Measurements from ENCODE around the gene JARID2.
"Not testable (repeated sequence)": the region's sequence is repeated elsewhere in the genome, so short reads cannot be mapped to it uniquely, and the experiment has no call there.

Gene JARID2

GRCh38 chr6:15287670-15288375 is 42.0 kb downstream of the JARID2 start:
- TF ChIP-seq, protein P1, sequence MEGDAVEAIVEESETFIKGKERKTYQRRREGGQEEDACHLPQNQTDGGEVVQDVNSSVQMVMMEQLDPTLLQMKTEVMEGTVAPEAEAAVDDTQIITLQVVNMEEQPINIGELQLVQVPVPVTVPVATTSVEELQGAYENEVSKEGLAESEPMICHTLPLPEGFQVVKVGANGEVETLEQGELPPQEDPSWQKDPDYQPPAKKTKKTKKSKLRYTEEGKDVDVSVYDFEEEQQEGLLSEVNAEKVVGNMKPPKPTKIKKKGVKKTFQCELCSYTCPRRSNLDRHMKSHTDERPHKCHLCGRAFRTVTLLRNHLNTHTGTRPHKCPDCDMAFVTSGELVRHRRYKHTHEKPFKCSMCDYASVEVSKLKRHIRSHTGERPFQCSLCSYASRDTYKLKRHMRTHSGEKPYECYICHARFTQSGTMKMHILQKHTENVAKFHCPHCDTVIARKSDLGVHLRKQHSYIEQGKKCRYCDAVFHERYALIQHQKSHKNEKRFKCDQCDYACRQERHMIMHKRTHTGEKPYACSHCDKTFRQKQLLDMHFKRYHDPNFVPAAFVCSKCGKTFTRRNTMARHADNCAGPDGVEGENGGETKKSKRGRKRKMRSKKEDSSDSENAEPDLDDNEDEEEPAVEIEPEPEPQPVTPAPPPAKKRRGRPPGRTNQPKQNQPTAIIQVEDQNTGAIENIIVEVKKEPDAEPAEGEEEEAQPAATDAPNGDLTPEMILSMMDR (IDR thresholded peaks at IDR 0.05) = no peak
- no peaks in the 10 kb centered on the region for H3K36me3 ChIP-seq (ENCODE audit: control insufficient read depth, insufficient read depth, low read length)
- H3K4me2 ChIP-seq (ENCODE audit: low read length) = no peak overlapping the region
- peaks cover 60% of the 10 kb centered on the region for H3K79me2 ChIP-seq
- no peaks in the 10 kb centered on the region for H3K27me3 ChIP-seq (ENCODE audit: control insufficient read depth, insufficient read depth, low read length)
- no peak overlapping the region for H3K27ac ChIP-seq
- H3K9ac ChIP-seq = no peak overlapping the region
- H2AFZ ChIP-seq = no peak overlapping the region
- H3K9me3 ChIP-seq (ENCODE audit: control insufficient read depth, low read length) = no peaks in the 10 kb centered on the region
- no peak overlapping the region for H3K4me3 ChIP-seq (ENCODE audit: low read depth, low read length)
- H3K4me1 ChIP-seq = no peaks in the 10 kb centered on the region

DNA sequence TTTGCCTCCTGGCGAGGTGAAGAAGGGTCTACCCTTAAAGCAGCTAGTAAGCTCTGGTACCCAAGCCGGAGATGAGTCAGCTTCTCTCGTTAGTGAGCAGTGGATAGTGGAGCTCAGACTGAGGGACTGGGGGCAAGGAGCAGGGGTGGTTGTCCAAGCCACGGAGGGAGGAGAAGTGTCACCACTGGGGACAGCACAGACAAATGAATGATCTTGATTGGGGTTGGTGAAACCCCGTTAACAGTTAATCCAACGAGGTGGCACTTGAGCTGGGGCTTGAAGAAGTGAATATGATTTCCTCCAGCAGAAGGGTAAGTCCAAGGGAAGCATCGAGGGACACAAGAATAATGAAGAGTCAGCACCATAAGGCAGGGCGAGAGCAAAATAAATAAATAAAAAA is 43.0 kb downstream of the JARID2 start:
- Histone ChIP-seq H3K4me1 (no peaks in the 10 kb centered on the region), H3K4me3 (ENCODE audit: low read depth, low read length) (no peak overlapping the region), H2AFZ (no peak overlapping the region), H3K27me3 (ENCODE audit: control insufficient read depth, insufficient read depth, low read length) (no peaks in the 10 kb centered on the region), H3K4me2 (ENCODE audit: low read length) (no peak overlapping the region), H3K9ac (no peak overlapping the region), H3K9me3 (ENCODE audit: control insufficient read depth, low read length) (no peaks in the 10 kb centered on the region), H3K36me3 (ENCODE audit: control insufficient read depth, insufficient read depth, low read length) (no peaks in the 10 kb centered on the region), H3K27ac (no peak overlapping the region), H3K79me2 (peaks cover 52% of the 10 kb centered on the region)
- TF ChIP-seq, protein P1 (IDR thresholded peaks at IDR 0.05) = no peak

DNA sequence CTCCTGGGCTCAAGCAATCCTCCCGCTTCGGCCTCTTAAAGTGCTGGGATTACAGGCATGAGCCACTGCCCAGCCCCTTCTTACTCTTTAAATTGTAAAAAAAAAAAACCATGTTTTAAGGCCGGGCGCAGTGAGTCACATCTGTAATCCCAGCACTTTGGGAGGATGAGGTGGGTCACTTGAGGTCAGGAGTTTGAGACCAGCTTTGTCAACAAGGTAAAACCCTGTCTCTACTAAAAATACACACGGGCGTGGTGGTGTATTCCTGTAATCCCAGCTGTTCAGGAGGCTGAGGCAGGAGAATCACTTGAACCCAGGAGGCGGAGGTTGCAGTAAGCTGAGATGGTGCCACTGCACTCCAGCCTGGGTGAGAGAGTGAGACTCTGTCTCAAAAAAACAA is 43.6 kb downstream of the JARID2 start:
- not testable (repeated sequence) for H3K4me2 ChIP-seq (ENCODE audit: low read length); H3K27me3 ChIP-seq (ENCODE audit: control insufficient read depth, insufficient read depth, low read length); H3K4me1 ChIP-seq; H3K36me3 ChIP-seq (ENCODE audit: control insufficient read depth, insufficient read depth, low read length); H2AFZ ChIP-seq; H3K9me3 ChIP-seq (ENCODE audit: control insufficient read depth, low read length); H3K4me3 ChIP-seq (ENCODE audit: low read depth, low read length); H3K27ac ChIP-seq; H3K9ac ChIP-seq
- H3K79me2 ChIP-seq = peaks cover 50% of the 10 kb centered on the region

GRCh38 chr6:15290067-15290680 is 44.3 kb downstream of the JARID2 start:
- Histone ChIP-seq H3K9me3 (ENCODE audit: control insufficient read depth, low read length) (no peaks in the 10 kb centered on the region), H3K27me3 (ENCODE audit: control insufficient read depth, insufficient read depth, low read length) (no peaks in the 10 kb centered on the region), H3K27ac (no peak overlapping the region), H3K79me2 (peaks cover 47% of the 10 kb centered on the region), H2AFZ (no peak overlapping the region), H3K4me1 (no peaks in the 10 kb centered on the region), H3K4me2 (ENCODE audit: low read length) (no peak overlapping the region), H3K36me3 (ENCODE audit: control insufficient read depth, insufficient read depth, low read length) (no peaks in the 10 kb centered on the region), H3K9ac (no peak overlapping the region), H3K4me3 (ENCODE audit: low read depth, low read length) (no peak overlapping the region)
- TF ChIP-seq, protein P1 (IDR thresholded peaks at IDR 0.05) = no peak

- no peak overlapping the region for H2AFZ ChIP-seq
- no peak overlapping the region for H3K4me2 ChIP-seq (ENCODE audit: low read length)
- no peaks in the 10 kb centered on the region for H3K9me3 ChIP-seq (ENCODE audit: control insufficient read depth, low read length)
- TF ChIP-seq, protein P1 (IDR thresholded peaks at IDR 0.05) = no peak
- H3K4me3 ChIP-seq (ENCODE audit: low read depth, low read length) = no peak overlapping the region
- no peaks in the 10 kb centered on the region for H3K27me3 ChIP-seq (ENCODE audit: control insufficient read depth, insufficient read depth, low read length)
- H3K4me1 ChIP-seq = no peaks in the 10 kb centered on the region
- H3K36me3 ChIP-seq (ENCODE audit: control insufficient read depth, insufficient read depth, low read length) = no peaks in the 10 kb centered on the region
- peaks cover 46% of the 10 kb centered on the region for H3K79me2 ChIP-seq
- H3K9ac ChIP-seq = no peak overlapping the region
- no peak overlapping the region for H3K27ac ChIP-seq
Observed at GRCh38 chr6:15290962-15291704, 45.3 kb downstream of the JARID2 start.

Data from parathyroid adenoma (tissue), 2 donors.